Peyer's patch (tissue), 4 donors: Measurements from ENCODE around the gene POR.

Experiments
- POLR2A ChIP-seq, 2 donors: fragments of 450-650 bp; IDR thresholded peaks; one replicate each; pipeline ENCODE4 v1.5.1; 2017; ENCODE audit warnings: antibody characterized with exemption in 2 of 2, mild to moderate bottlenecking in 2 of 2, moderate library complexity in 2 of 2
- TF ChIP-seq, protein P1 (sequence below), 6 experiments: fragments of 450-650 bp in 4 of 6; fragments of 200-600 bp in 2 of 6; sonication (generic) in 1 of 6; IDR thresholded peaks; one replicate each; pipeline ENCODE4 v1.5.1; 2017 to 2019; ENCODE audit warnings: antibody characterized with exemption in 6 of 6, mild to moderate bottlenecking in 3 of 6, moderate library complexity in 1 of 6

- TF ChIP-seq, protein P1, sequence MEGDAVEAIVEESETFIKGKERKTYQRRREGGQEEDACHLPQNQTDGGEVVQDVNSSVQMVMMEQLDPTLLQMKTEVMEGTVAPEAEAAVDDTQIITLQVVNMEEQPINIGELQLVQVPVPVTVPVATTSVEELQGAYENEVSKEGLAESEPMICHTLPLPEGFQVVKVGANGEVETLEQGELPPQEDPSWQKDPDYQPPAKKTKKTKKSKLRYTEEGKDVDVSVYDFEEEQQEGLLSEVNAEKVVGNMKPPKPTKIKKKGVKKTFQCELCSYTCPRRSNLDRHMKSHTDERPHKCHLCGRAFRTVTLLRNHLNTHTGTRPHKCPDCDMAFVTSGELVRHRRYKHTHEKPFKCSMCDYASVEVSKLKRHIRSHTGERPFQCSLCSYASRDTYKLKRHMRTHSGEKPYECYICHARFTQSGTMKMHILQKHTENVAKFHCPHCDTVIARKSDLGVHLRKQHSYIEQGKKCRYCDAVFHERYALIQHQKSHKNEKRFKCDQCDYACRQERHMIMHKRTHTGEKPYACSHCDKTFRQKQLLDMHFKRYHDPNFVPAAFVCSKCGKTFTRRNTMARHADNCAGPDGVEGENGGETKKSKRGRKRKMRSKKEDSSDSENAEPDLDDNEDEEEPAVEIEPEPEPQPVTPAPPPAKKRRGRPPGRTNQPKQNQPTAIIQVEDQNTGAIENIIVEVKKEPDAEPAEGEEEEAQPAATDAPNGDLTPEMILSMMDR (IDR thresholded peaks at IDR 0.05), result no peak
- TF ChIP-seq POLR2A (IDR thresholded peaks at IDR 0.05), result no peak
Observed at GRCh38 chr7:75916259-75916658, 1.3 kb downstream of the POR start.
